Esophagus squamous epithelium (tissue), 4 donors: ENCODE data around the gene ADAM23.

Source experiments
- POLR2A ChIP-seq, 4 donors: fragments of 450-650 bp; IDR thresholded peaks; one replicate each; pipeline ENCODE4 v1.6.1; 2017; ENCODE audit warnings: antibody characterized with exemption in 4 of 4, mild to moderate bottlenecking in 4 of 4, moderate library complexity in 3 of 4
- TF ChIP-seq, protein P1 (sequence below), 6 experiments: fragments of 450-650 bp in 4 of 6; fragments of 200-600 bp in 2 of 6; sonication (generic) in 2 of 6; IDR thresholded peaks; one replicate each; pipeline ENCODE4 v1.5.1; 2016 to 2019; ENCODE audit warnings: antibody characterized with exemption in 6 of 6, mild to moderate bottlenecking in 4 of 6, moderate library complexity in 4 of 6

DNA sequence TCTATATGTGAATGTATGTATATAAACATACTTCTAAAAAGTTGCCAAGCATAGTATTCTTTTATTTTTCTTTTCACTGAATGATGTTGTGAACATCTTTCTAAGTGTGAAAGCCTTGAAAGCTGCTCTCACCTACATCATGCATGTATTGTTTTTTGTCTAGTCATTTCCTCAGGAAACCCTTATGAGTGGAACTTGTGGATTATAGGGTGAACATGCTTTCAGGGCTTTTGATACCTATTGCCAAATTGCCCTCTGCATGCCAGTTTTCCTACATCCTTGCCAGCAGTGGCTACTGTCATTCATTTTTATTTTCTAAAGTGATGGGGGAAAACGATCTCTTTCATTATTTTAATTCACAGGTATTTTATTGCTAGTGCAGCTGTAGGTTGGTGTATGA, 78.3 kb downstream of the ADAM23 start:
- TF ChIP-seq, protein P1, sequence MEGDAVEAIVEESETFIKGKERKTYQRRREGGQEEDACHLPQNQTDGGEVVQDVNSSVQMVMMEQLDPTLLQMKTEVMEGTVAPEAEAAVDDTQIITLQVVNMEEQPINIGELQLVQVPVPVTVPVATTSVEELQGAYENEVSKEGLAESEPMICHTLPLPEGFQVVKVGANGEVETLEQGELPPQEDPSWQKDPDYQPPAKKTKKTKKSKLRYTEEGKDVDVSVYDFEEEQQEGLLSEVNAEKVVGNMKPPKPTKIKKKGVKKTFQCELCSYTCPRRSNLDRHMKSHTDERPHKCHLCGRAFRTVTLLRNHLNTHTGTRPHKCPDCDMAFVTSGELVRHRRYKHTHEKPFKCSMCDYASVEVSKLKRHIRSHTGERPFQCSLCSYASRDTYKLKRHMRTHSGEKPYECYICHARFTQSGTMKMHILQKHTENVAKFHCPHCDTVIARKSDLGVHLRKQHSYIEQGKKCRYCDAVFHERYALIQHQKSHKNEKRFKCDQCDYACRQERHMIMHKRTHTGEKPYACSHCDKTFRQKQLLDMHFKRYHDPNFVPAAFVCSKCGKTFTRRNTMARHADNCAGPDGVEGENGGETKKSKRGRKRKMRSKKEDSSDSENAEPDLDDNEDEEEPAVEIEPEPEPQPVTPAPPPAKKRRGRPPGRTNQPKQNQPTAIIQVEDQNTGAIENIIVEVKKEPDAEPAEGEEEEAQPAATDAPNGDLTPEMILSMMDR (IDR thresholded peaks at IDR 0.05), result no peak
- TF ChIP-seq POLR2A (IDR thresholded peaks at IDR 0.05), result no peak
